ENCODE data around the gene WDR75. TPM values are rescaled to one million over a fixed set of nuclear protein-coding genes. Genes with fewer than 3 reads are reported as not detected.

WDR75 gene
- total and polyA plus RNA-seq, 9 of the 15 experiments (the other 6 are each of a cell fraction or from before 2014, with no cell fraction given) = 50.9 to 111 (median 76.4) TPM

- TF ChIP-seq REST (IDR thresholded peaks at IDR 0.05; ENCODE audit: borderline replicate concordance) (peak; percentile 39; the same call in 1 of the 2 replicates), REST (CRISPR knock-in tag; IDR thresholded peaks at IDR 0.05; ENCODE audit: low read depth) (no peak), NR2C2 (CRISPR knock-in tag; IDR thresholded peaks at IDR 0.05) (no peak), NR2C2 (tag; IDR thresholded peaks at IDR 0.05) (no peak), RAD21 (CRISPR knock-in tag; conservative IDR thresholded peaks at IDR 0.05 in 1 of 2, IDR thresholded peaks at IDR 0.05 in 1 of 2) (peak; percentile 48 to 65), ILK (tag; IDR thresholded peaks at IDR 0.05; ENCODE audit: borderline replicate concordance, low read depth) (no peak), DEAF1 (CRISPR knock-in tag; IDR thresholded peaks at IDR 0.05) (peak; percentile 49; the same call in 1 of the 2 replicates), KLF1 (tag; IDR thresholded peaks at IDR 0.05) (no peak)
These were observed 25.4 kb downstream of the WDR75 start (continued) for GRCh38 chr2:189466656-189467055.
